Neutrophil (primary cell): ENCODE results near the gene SUGP2.

Experiments used
- H3K27ac ChIP-seq: fragments of 200-600 bp; sonication (generic); 2 replicates; pipeline ENCODE4 v1.5.1; 2016; ENCODE audit warnings: mild to moderate bottlenecking, moderate library complexity
- H3K27me3 ChIP-seq: fragments of 200-600 bp; sonication (generic); 2 replicates; pipeline ENCODE4 v1.6.0; 2016; ENCODE audit warnings: mild to moderate bottlenecking
- H3K36me3 ChIP-seq: fragments of 200-600 bp; sonication (generic); 2 replicates; pipeline ENCODE4 v1.5.1; 2017
- H3K4me1 ChIP-seq, 2 experiments: fragments of 200-600 bp in 1 of 2; sonication (generic) in 1 of 2; 1 replicate in 1 of 2; 2 replicates in 1 of 2; pipeline versions ENCODE4 v1.5.1 to v1.6.1; 2013 to 2016; ENCODE audit warnings: low read depth in 1 of 2, low read length in 1 of 2, mild to moderate bottlenecking in 1 of 2, moderate library complexity in 1 of 2; ENCODE audit not compliant: control insufficient read depth in 1 of 2, insufficient read depth in 1 of 2
- H3K4me3 ChIP-seq, 2 experiments: fragments of 200-600 bp in 1 of 2; sonication (generic) in 1 of 2; 1 replicate in 1 of 2; 2 replicates in 1 of 2; pipeline ENCODE4 v1.5.1; 2013 to 2016; ENCODE audit warnings: low read depth in 1 of 2, low read length in 1 of 2, mild to moderate bottlenecking in 1 of 2, moderate library complexity in 1 of 2
- H3K9me3 ChIP-seq: fragments of 200-600 bp; sonication (generic); 2 replicates; pipeline ENCODE4 v1.5.1; 2016
- CTCF ChIP-seq: fragments of 200-600 bp; sonication (generic); IDR thresholded peaks from 2 replicates; pipeline ENCODE4 v1.5.1; 2016; ENCODE audit warnings: antibody characterized with exemption

SUGP2 gene

GRCh38 chr19:18987456-18987855 lies 45.9 kb downstream of the SUGP2 start:
- Histone ChIP-seq H3K36me3 (peaks cover 19% of the 10 kb centered on the region), H3K27me3 (no peaks in the 10 kb centered on the region), H3K4me3 (no peak overlapping the region), H3K4me1 (peaks cover 35 to 38% of the 10 kb centered on the region in 2 experiments), H3K27ac (no peak overlapping the region), H3K9me3 (no peaks in the 10 kb centered on the region)
- no peak for TF ChIP-seq CTCF

GRCh38 chr19:18985257-18985656 lies 48.1 kb downstream of the SUGP2 start:
- Histone ChIP-seq H3K27ac (peak overlapping the region; percentile 73), H3K4me3 (peak overlapping the region; percentile 10 to 12), H3K4me1 (peaks cover 35 to 38% of the 10 kb centered on the region in 2 experiments), H3K9me3 (no peaks in the 10 kb centered on the region), H3K36me3 (no peaks in the 10 kb centered on the region), H3K27me3 (no peaks in the 10 kb centered on the region)
- TF ChIP-seq CTCF = no peak

GRCh38 chr19:18984251-18984650 lies 49.1 kb downstream of the SUGP2 start:
- no peak for TF ChIP-seq CTCF
- H3K9me3 ChIP-seq = no peaks in the 10 kb centered on the region
- peak overlapping the region; percentile 73 for H3K27ac ChIP-seq
- no peaks in the 10 kb centered on the region for H3K27me3 ChIP-seq
- H3K4me3 ChIP-seq = no peak overlapping the region
- peaks cover 35 to 38% of the 10 kb centered on the region in 2 experiments for H3K4me1 ChIP-seq
- no peaks in the 10 kb centered on the region for H3K36me3 ChIP-seq

GRCh38 chr19:18982669-18983068 lies 50.6 kb downstream of the SUGP2 start:
- TF ChIP-seq CTCF = no peak
- no peaks in the 10 kb centered on the region for H3K9me3 ChIP-seq
- no peak overlapping the region for H3K27ac ChIP-seq
- H3K4me1 ChIP-seq = peaks cover 45 to 49% of the 10 kb centered on the region in 2 experiments
- no peaks in the 10 kb centered on the region for H3K27me3 ChIP-seq
- no peaks in the 10 kb centered on the region for H3K36me3 ChIP-seq
- no peak overlapping the region for H3K4me3 ChIP-seq

GRCh38 chr19:18980432-18981020 lies 52.8 kb downstream of the SUGP2 start:
- H3K36me3 ChIP-seq = no peaks in the 10 kb centered on the region
- TF ChIP-seq CTCF = no peak
- H3K27me3 ChIP-seq = no peaks in the 10 kb centered on the region
- H3K4me3 ChIP-seq = no peak overlapping the region
- no peaks in the 10 kb centered on the region for H3K9me3 ChIP-seq
- H3K4me1 ChIP-seq = peaks cover 31 to 35% of the 10 kb centered on the region in 2 experiments
- H3K27ac ChIP-seq = no peak overlapping the region
